ENCODE results near the gene PGAM4.
"Not testable (repeated sequence)": the region's sequence is repeated elsewhere in the genome, so short reads cannot be mapped to it uniquely, and the experiment has no call there.

PGAM4 gene

DNA sequence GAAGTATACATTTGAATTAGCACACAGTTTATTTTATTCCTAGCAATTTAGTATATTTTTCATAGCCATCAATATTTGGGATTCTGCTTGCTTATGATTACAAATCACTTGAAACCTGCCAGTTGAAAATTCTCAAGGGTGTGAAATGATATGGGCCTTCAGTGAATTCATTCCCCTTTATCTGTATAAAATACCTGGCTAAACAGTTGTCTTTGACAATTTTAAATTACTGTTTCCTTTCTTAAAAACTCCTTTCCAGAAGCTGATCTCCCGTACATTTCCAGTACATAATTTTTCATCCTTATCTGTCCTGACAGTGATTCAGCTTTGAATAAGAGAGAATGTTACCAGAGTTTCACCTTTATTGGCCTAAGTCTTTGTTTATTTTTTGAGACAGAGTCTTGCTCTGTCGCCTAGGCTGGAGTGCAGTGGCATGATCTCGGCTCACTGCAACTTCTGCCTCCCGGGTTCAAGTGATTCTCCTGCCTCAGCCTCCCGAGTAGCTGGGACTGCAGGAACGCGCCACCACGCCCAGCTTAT, 45.0 kb downstream of the PGAM4 start:
- DNase-seq, result no peak

DNA sequence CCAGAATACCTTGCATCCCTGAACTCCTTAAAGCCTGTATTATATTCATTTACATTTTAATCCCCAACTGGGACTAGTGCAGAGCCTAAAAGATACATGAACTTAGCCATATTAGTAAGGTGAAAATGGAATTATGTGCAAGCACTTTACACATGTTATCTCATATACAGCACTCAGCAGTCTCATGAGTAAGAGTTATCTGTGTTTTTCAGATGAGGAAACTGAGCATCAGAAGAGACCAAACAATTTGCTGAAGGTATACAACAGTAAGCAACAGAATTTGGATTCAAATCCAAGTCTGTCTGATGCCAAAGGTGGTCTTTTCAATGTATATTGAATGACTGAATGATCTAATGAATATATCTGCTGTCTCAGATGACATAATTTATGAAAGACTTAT, 46.7 kb downstream of the PGAM4 start:
- no peak for DNase-seq

DNA sequence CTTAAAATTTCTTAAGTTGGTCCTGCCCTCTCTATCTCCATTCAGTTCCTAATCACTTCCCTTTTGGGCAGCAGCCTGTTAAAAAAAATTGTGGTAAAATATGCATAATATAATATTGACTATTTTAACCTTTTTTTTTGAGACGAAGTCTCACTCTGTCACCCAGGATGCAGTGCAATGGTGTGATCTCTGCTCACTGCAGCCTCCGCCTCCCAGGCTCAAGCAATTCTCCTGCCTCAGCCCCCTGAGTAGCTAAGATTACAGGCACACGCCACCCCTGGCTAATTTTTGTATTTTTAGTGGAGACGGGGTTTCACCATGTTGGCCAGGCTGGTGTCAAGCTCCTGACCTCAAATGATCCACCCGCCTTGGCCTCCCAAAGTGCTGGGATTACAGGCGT, 50.1 kb downstream of the PGAM4 start:
- not testable (repeated sequence) for DNase-seq

DNA sequence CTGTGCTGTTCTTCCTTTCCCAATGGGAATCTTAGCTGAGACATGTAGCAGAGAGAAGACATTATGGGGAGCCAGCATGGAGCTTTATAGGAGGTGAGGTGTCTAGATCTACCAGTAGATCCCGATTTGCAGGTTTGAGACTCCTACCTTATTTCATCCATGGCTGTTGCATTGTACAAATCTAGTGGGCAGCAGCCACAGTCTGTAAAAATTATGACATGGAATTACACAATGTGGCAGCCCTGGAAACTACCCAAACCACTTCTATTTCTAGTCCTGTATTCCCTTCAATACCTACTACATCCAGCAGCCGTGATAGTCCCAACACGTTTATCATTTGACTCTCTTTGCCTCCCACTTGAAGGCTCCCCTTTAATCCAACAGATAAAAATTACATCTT, 50.9 kb downstream of the PGAM4 start:
- no peak for DNase-seq
